Vagina (tissue), 2 donors: ENCODE results near the gene STAB2.

ENCODE experiments used
- CTCF ChIP-seq, 3 experiments: fragments of 450-650 bp in 2 of 3; fragments of 200-600 bp in 1 of 3; sonication (generic) in 1 of 3; IDR thresholded peaks; one replicate each; pipeline ENCODE4 v1.5.1; 2017 to 2019; ENCODE audit warnings: antibody characterized with exemption in 3 of 3, mild to moderate bottlenecking in 2 of 3, moderate library complexity in 2 of 3
- POLR2A ChIP-seq, 2 donors: fragments of 450-650 bp; IDR thresholded peaks; one replicate each; pipeline ENCODE4 v1.6.1; 2017; ENCODE audit warnings: antibody characterized with exemption in 2 of 2, mild to moderate bottlenecking in 2 of 2, moderate library complexity in 2 of 2
- POLR2AphosphoS5 ChIP-seq, 2 donors: sonication (generic); formaldehyde crosslinking; IDR thresholded peaks; one replicate each; pipeline ENCODE4 v1.9.0; 2017; ENCODE audit warnings: antibody characterized with exemption in 2 of 2, mild to moderate bottlenecking in 2 of 2, low read depth in 1 of 2; ENCODE audit not compliant: insufficient read depth in 1 of 2

DNA sequence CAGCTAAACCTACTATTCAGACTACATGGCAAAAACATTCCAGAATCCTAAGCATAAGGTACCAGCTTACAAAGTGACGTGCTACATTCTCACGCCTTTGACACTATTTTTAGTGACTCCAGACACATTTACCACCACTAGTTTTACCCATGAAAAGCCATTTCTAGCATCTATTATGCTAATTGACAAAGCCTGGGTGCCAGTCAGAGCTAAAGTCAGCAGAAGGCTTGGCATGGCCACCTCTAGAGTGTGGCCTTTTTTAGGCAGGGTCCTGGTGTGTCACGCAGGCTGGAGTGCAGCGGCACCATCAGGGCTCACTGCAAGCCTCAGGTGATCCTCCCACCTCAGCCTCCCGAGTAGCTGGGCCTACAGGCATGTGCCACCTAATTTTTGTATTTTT is 178.2 kb downstream of the STAB2 start:
- TF ChIP-seq CTCF (IDR thresholded peaks at IDR 0.05) = no peak
- no peak for TF ChIP-seq POLR2A (IDR thresholded peaks at IDR 0.05)
- TF ChIP-seq POLR2AphosphoS5 (IDR thresholded peaks at IDR 0.05; ENCODE audit: insufficient read depth in 1 of 2, low read depth in 1 of 2) = no peak
